Caki2 (cell line): ENCODE results near the gene TLCD1. TPM values are rescaled to one million over a fixed set of nuclear protein-coding genes. Genes with fewer than 3 reads are reported as not detected.
"Not testable (repeated sequence)": the region's sequence is repeated elsewhere in the genome, so short reads cannot be mapped to it uniquely, and the experiment has no call there.

Source experiments
- DNase-seq: peaks from one replicate; pipeline ENCODE4 v3.0.0-alpha.2; 2015; ENCODE audit warnings: low read depth
- in situ Hi-C: cut with HindIII; loops from 2 replicates; pipeline ENCODE4 v1.10.0; 2016; ENCODE audit warnings: low sequenced_read_pairs, low pct_unique_long_range_greater_than_20kb, mixed read lengths
- total RNA-seq: library from RNA; depleted of rRNA; stranded (reverse); fragments of >200 nt; shearing (Covaris generic); gene quantifications from 2 replicates; pipeline ENCODE4 v1.2.3, GENCODE V29; 2014; ENCODE audit warnings: low replicate concordance

TLCD1 gene
- total RNA-seq, 1 experiment from 2014 or later = 43.5 TPM

DNA sequence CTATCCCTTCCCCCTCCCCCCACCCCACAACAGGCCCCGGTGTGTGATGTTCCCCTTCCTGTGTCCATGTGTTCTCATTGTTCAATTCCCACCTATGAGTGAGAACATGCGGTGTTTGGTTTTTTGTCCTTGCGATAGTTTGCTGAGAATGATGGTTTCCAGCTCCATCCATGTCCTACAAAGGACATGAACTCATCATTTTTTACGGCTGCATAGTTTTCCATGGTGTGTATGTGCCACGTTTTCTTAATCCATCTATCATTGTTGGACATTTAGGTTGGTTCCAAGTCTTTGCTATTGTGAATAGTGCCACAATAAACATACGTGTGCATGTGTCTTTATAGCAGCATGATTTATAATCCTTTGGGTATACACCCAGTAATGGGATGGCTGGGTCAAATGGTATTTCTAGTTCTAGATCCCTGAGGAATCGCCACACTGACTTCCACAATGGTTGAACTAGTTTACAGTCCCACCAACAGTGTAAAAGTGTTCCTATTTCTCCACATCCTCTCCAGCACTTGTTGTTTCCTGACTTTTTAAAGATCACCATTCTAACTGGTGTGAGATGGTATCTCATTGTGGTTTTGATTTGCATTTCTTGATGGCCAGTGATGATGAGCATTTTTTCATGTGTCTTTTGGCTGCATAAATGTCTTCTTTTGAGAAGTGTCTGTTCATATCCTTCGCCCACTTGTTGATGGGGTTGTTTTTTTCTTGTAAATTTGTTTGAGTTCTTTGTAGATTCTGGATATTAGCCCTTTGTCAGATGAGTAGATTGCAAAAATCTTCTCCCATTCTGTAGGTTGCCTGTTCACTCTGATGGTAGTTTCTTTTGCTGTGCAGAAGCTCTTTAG, 10.1 kb upstream of the TLCD1 start:
- in situ Hi-C loops, DNase-seq: not testable (repeated sequence)

- peak; percentile 36 for DNase-seq
- in situ Hi-C loops = no loop called here
These were observed 9.2 kb upstream of the TLCD1 start for GRCh38 chr17:28735242-28735722.

DNA sequence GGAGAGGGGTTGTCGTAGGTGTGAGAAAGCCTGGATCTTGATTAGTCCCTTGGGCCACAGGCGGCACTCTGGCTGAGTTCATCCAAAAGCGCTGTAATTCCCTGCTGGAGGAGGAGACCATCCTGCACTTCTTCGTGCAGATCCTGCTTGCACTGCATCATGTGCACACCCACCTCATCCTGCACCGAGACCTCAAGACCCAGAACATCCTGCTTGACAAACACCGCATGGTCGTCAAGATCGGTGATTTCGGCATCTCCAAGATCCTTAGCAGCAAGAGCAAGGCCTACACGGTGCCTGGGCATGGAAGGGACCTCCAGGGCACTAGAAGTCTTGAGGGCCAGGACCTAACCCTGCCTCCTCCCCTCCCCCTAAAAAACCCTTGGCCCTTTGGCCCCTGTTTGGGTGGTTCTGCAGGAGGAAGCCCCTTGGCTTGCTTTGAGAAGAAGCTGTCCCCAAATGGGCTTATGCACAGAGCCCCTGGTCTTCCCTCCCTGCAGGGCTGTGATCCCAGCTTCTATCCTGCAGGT, 8.7 kb upstream of the TLCD1 start:
- in situ Hi-C loops = no loop called here
- no peak for DNase-seq

DNA sequence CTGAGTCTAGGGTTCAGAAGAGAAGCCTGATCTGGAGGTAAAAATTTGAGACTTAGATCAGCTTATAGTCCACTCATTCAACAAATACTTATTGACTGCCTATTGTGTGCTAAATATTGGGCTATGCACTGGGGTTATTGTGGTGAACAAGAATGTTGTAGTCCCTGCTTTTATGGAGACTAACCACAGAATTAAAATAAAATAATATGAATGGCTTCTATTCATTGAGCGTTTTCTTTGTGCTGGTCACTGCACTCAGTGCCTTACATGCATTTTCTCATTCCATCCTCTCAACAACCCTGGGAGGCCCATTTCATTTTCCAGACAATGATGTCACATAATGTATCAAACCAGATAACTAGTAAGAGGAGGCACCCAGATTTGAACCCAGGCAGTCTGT, 7.3 kb upstream of the TLCD1 start:
- in situ Hi-C loops = no loop called here
- no peak for DNase-seq

- DNase-seq = no peak
- in situ Hi-C loops = no loop called here
These were observed 3.9 kb upstream of the TLCD1 start for GRCh38 chr17:28729950-28730330.

GRCh38 chr17:28728364-28729200, 2.5 kb upstream of the TLCD1 start, which contains the start of gene NEK8:
NEK8 (plus strand) TSS chr17:28728788; CDS start chr17:28728814, 26 bp downstream.
- DNase-seq = peak; percentile 96
- in situ Hi-C loops = no loop called here

GRCh38 chr17:28726627-28727491, 826 bp upstream of the TLCD1 start:
- peak; percentile 100 for DNase-seq
- in situ Hi-C loops = no loop called here

GRCh38 chr17:28725660-28726225, 290 bp downstream of the TLCD1 start:
- in situ Hi-C loops = no loop called here
- peak; percentile 81 for DNase-seq

DNA sequence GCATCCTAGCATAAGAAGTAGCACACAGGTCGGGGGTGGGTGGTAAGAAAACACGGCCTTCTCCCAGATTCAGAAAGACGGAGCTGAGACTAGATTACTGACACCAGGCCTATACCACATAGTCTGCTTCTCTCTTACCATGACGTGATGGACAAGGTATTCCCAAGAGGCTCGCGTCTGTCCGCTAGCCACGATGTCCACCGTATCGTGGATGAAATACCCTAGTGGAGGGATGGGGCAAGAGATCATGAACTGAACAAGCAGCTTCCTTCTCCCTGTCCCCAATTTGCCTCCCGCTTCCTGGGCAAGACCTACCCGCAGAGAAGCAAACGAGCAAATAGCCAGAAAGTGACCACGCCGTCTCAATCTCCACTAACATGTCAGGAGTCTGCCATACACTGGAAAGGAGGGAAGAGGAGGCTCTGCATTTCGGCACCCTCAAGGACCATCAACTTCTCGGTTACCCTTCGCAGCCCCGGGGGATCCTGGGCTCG, 820 bp downstream of the TLCD1 start:
- DNase-seq = peak; percentile 66
- in situ Hi-C loops = no loop called here

DNA sequence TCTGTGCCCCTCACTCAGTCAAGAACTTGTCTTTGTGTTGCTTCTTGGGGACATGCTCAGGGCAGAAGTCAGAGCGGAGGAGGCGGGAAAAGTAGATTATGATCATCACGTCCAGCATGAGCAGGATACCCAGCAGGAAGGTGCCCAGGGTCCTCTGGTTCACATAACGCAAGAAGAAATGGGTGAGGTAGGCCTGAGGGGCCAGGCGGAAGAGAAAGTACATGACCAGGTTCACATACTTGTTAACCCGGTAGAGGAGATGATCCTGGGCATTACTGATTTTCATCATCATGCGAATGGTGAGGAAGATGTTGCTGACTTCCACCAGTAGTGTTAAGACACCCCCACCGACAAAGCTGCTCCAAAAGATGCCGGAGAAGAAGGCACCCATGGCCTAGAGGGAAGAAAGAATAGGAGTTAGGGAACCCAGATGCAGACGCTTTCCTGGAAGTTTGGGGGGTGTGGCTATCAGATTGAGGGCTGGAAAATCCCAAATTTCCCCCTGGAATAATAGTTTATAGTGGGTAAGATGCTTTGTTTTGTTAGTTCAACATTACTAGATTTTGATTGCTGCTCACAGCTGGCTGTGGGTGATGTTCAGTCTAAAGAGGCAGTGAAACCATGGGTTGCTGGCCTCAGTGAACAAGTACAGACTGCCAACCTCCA, 1.4 kb downstream of the TLCD1 start:
- no peak for DNase-seq
- in situ Hi-C loops = no loop called here

GRCh38 chr17:28723836-28724499, 2.1 kb downstream of the TLCD1 start:
- DNase-seq, in situ Hi-C loops: not testable (repeated sequence)

DNA sequence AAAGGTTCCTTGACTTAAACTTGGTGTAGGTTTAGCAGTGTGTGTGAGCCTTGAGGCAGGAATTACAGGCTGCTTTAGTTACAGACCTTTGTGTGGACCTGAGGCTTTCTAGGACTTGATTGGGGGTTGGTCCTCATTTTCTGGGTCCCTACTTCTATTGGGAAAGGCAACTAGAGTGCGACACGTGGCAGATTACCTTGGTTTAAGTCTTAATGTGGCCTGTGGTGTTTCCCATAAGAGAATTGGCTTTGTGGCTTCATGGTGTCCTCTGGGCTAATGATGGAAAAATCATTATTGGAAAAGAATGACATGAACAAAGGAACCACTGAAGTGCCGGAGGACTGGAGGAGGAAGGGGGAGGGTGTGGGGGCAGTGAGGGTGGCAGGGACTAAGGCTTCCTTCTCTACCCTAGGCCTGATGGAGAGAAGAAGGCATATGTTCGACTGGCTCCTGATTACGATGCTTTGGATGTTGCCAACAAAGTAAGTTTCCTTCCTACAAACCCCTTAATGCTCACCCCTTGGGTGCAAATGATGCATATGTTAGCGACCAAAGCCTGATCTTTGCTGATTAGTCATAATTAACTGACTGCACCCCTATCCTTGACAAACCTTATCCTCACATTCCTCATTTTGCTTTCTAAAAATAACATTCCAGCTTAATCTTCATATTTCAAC, 2.7 kb downstream of the TLCD1 start:
- in situ Hi-C loops = no loop called here

DNA sequence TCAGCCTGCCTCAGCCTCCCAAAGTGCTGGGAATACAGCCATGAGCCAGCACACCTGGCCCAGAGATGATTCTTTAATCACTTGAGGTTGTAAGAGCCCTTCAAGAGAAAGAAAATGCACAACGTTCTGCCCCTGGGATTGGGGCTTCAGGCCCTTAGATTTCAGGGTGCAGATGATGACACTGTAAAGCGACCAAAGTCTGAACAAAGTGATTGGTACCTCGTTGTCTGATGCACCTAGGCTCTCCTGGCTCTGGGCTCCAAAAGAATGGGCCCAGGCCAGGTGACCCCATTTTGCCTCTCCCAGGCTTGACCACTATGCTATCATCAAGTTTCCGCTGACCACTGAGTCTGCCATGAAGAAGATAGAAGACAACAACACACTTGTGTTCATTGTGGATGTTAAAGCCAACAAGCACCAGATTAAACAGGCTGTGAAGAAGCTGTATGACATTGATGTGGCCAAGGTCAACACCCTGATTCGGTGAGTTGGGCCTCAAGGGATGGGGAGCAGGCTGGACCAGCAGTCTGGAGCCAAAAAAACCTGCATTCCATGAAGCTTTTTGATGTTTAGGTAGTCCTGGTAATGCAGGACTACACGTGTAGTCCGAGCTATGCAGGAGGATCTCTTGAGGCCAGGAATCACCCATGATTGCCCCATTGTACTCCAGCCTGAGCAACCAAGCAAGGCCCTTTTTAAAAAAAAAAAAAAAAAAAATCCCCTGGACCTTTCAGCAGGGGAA, 3.4 kb downstream of the TLCD1 start:
- in situ Hi-C loops = no loop called here

More for the DNA sequence above, 2.7 kb downstream of the TLCD1 start:
- no peak for DNase-seq

DNA sequence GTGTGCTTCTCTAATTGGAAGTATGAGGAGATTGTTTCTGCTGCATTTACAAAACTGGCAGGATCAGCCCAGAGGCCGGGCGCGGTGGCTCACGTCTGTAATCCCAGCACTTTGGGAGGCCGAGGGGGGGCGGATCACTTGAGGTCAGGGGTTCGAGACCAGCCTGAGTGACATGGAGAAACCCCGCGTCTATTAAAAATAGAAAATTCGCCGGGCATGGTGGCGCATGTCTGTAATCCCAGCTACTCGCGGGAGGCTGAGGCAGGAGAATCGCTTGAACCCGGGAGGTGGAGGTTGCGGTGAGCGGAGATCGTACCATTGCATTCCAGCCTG, 5.1 kb downstream of the TLCD1 start:
- DNase-seq, in situ Hi-C loops: not testable (repeated sequence)

More for the DNA sequence above, 3.4 kb downstream of the TLCD1 start:
- DNase-seq = no peak

DNA sequence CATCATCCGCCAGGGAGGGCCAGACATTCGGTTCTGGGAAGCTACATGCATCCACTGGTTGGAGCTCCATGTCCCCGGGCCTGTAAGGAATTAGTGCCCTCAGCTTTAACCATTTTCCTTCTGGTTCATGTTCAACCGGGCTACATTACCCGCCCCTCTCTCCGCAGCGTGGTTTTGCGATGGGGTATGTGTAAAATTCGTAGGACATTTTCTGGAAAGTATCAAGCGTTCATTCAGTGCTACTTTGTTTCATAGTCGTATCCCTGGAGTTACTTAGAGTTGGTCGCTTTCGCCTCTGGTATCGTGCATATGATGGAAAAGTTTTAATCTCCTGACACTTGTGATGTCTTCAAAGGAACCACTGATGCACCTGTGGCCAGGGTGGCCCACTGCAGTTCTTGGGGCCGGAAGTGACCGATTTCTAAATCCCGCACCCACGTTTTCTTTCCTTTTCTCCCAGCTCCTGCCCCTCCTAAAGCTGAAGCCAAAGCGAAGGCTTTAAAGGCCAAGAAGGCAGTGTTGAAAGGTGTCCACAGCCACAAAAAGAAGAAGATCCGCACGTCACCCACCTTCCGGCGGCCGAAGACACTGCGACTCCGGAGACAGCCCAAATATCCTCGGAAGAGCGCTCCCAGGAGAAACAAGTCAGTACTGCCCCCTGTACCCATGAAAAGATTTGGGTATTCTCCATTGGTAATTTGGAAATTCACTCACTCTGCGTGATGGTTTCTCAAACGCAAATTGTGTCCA, 5.6 kb downstream of the TLCD1 start:
- no peak for DNase-seq
- in situ Hi-C loops = no loop called here
